ENCODE measurements around the gene PACS1. TPM values are rescaled to one million over a fixed set of nuclear protein-coding genes. Genes with fewer than 3 reads are reported as not detected.

Gene PACS1
- total and polyA plus RNA-seq, 4 experiments from 2014 or later, result 13.7 to 262 (median 177) TPM

DNA sequence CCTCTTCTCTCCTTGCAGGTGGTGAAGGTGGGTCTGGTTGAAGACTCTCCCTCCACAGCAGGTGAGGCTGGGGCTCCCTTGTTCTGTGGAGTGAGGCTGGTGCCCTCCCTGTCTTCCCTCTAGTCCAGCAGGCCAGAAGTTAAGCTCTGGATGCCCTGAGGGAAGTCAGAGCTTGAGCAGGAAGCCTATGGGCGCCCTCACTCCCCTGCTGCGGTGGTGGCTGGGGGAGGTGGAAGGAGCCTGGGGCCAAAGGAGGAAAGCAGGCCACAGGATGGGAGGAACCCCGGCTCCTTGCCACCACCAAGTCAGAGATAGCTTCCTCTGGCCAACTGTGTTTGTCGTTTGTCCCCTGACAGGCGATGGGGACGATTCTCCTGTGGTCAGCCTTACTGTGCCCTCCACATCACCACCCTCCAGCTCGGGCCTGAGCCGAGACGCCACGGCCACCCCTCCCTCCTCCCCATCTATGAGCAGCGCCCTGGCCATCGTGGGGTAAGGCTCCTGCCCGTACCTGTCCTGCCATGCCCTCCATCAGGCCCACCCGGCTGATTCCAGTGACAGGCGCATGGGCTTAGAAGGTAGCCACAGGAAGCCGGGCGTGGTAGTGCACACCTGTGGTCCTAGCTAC, 168.8 kb downstream of the PACS1 start:
- intact Hi-C loops (cut with micrococcal nuclease), result no loop called here
- Mint-ChIP-seq H3K36me3 (peaks cover 31 to 72% of the 10 kb centered on the region in 2 donors), H3K27ac (no peak overlapping the region), H3K27me3 (no peaks in the 10 kb centered on the region), H3K4me1 (peaks cover 0 to 2% (median 0%) of the 10 kb centered on the region in 4 donors), H3K9me3 (peaks cover 0 to 1% (median 0%) of the 10 kb centered on the region in 8 donors), H3K4me3 (no peak overlapping the region)
- H3K27me3 ChIP-seq (ENCODE audit: insufficient read depth, low read length), result no peaks in the 10 kb centered on the region
- ChIA-PET POLR2A (ENCODE audit: partially characterized antibody) (interaction anchor here (3.0 kb wide), 1 partner anchor 13 kb away, joined by 12 read pairs; no protein-coding TSS in a partner anchor), CTCF (ENCODE audit: partially characterized antibody) (interaction anchor here (2.6 kb wide), 1 partner anchor 8 kb away, joined by 9 read pairs; no protein-coding TSS in a partner anchor)
- no peak for DNase-seq
- peaks cover 78% of the 10 kb centered on the region for H3K36me3 ChIP-seq (ENCODE audit: insufficient read depth, low read length)
- no peaks in the 10 kb centered on the region for H3K4me1 ChIP-seq (ENCODE audit: insufficient read depth, low read length)
- no peaks in the 10 kb centered on the region for H3K9me3 ChIP-seq (ENCODE audit: control insufficient read depth in 1 of 2, low read length in 2 of 2)
- H3K4me3 ChIP-seq (ENCODE audit: low read length in 2 of 2), result no peak overlapping the region
- no peak overlapping the region for H3K27ac ChIP-seq (ENCODE audit: low read depth, low read length)

DNA sequence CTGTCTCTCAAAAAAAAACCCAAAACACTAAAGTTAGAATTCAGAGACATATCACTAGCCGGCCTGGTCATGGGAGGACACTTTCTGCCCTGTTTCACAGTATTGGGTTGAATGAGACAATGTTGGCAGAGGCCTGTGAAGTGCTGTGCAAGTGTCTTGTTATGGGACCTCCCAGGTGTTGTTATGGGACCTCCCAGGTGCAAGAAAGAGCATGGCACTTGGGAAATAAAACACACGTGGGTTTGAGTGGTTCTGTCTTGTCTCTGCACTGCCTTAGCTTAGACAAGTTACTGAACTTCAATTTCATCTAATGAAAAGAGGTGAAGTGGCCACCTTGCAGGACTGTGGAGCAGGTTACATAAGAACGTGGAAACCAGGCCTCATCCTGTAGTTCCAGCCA, 169.4 kb downstream of the PACS1 start:
- H3K27me3 Mint-ChIP-seq, result no peaks in the 10 kb centered on the region
- intact Hi-C loops (cut with micrococcal nuclease), result no loop called here
- peaks cover 72% of the 10 kb centered on the region for H3K36me3 ChIP-seq (ENCODE audit: insufficient read depth, low read length)
- H3K9me3 ChIP-seq (ENCODE audit: control insufficient read depth in 1 of 2, low read length in 2 of 2), result no peaks in the 10 kb centered on the region
- H3K27ac ChIP-seq (ENCODE audit: low read depth, low read length), result no peak overlapping the region
- H3K36me3 Mint-ChIP-seq, result peaks cover 27 to 73% of the 10 kb centered on the region in 2 donors
- DNase-seq, result no peak
- ChIA-PET CTCF (ENCODE audit: partially characterized antibody) (no interaction called here), POLR2A (ENCODE audit: partially characterized antibody) (no interaction called here)
- H3K27ac Mint-ChIP-seq, result no peak overlapping the region
- H3K9me3 Mint-ChIP-seq, result peaks cover 0 to 1% (median 0%) of the 10 kb centered on the region in 8 donors
- H3K4me1 Mint-ChIP-seq, result peaks cover 0 to 2% (median 0%) of the 10 kb centered on the region in 4 donors
- no peaks in the 10 kb centered on the region for H3K4me1 ChIP-seq (ENCODE audit: insufficient read depth, low read length)
- H3K4me3 ChIP-seq (ENCODE audit: low read length in 2 of 2), result no peak overlapping the region
- no peaks in the 10 kb centered on the region for H3K27me3 ChIP-seq (ENCODE audit: insufficient read depth, low read length)
- no peak overlapping the region for H3K4me3 Mint-ChIP-seq

DNA sequence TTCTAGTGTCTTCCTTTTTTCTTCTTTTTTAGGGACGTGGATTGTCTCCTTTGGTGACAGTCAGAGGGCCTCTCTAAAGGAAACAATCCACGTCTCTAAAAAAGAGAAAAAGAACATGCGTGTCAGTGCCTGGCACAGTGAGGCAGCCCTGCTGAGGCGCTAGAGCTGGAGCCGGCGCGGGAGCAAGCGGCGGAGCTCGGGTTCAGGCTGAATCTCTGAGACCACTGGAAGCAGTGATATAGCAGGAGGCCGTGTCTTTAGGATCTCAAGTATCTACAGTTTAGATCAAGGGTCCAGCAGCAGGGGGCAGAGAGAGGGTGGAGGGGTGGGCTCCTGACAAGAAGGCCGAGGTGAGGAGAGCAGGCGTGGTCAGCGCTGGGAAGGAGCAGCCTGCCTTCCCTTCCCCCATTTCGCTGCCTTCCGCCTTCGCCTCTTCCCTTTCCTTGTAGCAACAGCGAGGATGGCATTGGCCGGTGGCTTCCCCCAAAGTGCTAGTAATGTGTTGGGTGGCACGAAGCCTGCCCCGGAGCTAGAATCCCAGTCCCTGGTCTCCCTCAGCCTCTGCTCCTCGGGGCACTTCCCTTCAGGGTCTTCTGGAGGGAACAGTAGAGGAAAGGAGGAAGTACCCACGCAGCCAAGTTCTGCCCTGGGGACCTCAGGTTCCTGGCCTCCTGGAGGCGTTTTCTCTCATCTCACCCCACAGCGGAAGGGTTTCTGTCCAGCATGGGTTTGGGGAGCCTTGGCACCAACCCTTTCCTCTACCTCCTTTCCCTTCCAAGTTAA, 170.1 kb downstream of the PACS1 start:
- CTCF ChIA-PET (ENCODE audit: partially characterized antibody), result interaction anchor here (1.0 kb wide), 2 partner anchors 15 to 22 kb away, joined by 4 read pairs; no protein-coding TSS in a partner anchor
- peaks cover 0 to 2% (median 0%) of the 10 kb centered on the region in 4 donors for H3K4me1 Mint-ChIP-seq
- peak overlapping the region in 4 of 7 donors; percentile 51 to 60 (median 53) for H3K27ac Mint-ChIP-seq
- peaks cover 22 to 71% of the 10 kb centered on the region in 2 donors for H3K36me3 Mint-ChIP-seq
- Histone ChIP-seq H3K4me1 (ENCODE audit: insufficient read depth, low read length) (no peaks in the 10 kb centered on the region), H3K27ac (ENCODE audit: low read depth, low read length) (no peak overlapping the region), H3K4me3 (ENCODE audit: low read length in 2 of 2) (no peak overlapping the region), H3K9me3 (ENCODE audit: control insufficient read depth in 1 of 2, low read length in 2 of 2) (no peaks in the 10 kb centered on the region), H3K27me3 (ENCODE audit: insufficient read depth, low read length) (no peaks in the 10 kb centered on the region), H3K36me3 (ENCODE audit: insufficient read depth, low read length) (peaks cover 68% of the 10 kb centered on the region)
- DNase-seq, result no peak
- intact Hi-C loops (cut with micrococcal nuclease), result no loop called here
- H3K4me3 Mint-ChIP-seq, result no peak overlapping the region
- H3K9me3 Mint-ChIP-seq, result peaks cover 0 to 1% (median 0%) of the 10 kb centered on the region in 8 donors
- POLR2A ChIA-PET (ENCODE audit: partially characterized antibody), result no interaction called here
- no peaks in the 10 kb centered on the region for H3K27me3 Mint-ChIP-seq

DNA sequence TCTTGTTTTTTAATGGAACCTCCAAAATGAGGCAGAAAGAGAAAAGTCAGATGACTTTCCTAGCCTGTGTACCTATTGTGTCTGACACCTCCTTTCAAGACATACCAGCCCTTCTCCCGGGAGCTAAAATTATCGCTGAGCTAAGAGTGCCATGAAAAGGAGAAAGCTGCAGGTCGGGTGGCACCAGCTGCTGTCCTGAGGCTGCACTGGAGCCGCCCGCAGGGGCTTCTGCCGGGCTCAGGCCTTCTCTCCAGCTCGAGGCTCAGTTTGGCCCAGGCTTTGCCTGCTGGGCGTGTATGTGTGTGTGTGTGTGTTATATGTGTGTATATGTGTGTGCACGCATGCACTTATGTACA, 170.7 kb downstream of the PACS1 start:
- H3K36me3 Mint-ChIP-seq, result peaks cover 17 to 65% of the 10 kb centered on the region in 2 donors
- ChIA-PET POLR2A (ENCODE audit: partially characterized antibody) (no interaction called here), CTCF (ENCODE audit: partially characterized antibody) (interaction anchor here (1.0 kb wide), 2 partner anchors 15 to 23 kb away, joined by 4 read pairs; no protein-coding TSS in a partner anchor)
- no peak overlapping the region for H3K4me3 Mint-ChIP-seq
- Histone ChIP-seq H3K27ac (ENCODE audit: low read depth, low read length) (no peak overlapping the region), H3K9me3 (ENCODE audit: control insufficient read depth in 1 of 2, low read length in 2 of 2) (no peaks in the 10 kb centered on the region), H3K4me3 (ENCODE audit: low read length in 2 of 2) (no peak overlapping the region), H3K36me3 (ENCODE audit: insufficient read depth, low read length) (peaks cover 62% of the 10 kb centered on the region), H3K27me3 (ENCODE audit: insufficient read depth, low read length) (no peaks in the 10 kb centered on the region), H3K4me1 (ENCODE audit: insufficient read depth, low read length) (no peaks in the 10 kb centered on the region)
- intact Hi-C loops (cut with micrococcal nuclease), result no loop called here
- no peaks in the 10 kb centered on the region for H3K27me3 Mint-ChIP-seq
- no peak for DNase-seq
- peaks cover 0 to 1% (median 0%) of the 10 kb centered on the region in 8 donors for H3K9me3 Mint-ChIP-seq
- H3K27ac Mint-ChIP-seq, result peak overlapping the region in 3 of 7 donors; percentile 19 to 61 (median 36)
- H3K4me1 Mint-ChIP-seq, result no peaks in the 10 kb centered on the region

DNA sequence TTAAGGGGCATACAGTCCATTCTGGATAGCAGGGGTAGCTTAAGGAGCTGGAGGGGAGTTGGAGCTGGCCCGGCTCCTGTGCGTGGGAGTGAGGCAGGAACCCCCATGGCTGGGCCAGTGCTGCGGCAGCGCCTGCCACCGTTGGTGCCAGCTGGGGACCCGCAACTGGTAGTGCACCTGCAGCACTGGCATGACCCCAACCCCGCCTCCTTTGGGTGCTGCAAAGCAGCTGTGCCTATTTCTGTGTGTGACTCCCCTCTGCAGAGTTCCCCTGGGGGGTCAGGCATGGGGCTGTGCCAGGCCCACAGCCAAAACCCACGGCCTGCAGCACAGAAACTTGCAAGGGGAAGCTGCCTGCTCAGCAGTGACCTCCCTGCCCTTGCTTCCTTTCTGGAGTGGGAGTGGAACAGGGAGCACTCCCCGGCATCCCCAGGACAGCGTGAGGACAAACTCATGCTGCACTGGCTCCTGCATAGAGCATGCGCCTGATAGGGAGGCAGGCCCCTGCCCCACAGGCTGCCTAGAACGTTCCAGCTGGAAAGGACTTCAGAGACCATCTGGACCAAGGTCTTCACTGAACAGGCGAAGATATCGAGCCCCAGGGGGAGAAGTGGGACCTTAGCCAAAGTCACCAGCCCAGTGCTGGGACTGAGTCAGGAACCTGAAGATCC, 172.2 kb downstream of the PACS1 start:
- H3K4me1 ChIP-seq (ENCODE audit: insufficient read depth, low read length), result no peaks in the 10 kb centered on the region
- no peak overlapping the region for H3K4me3 ChIP-seq (ENCODE audit: low read length in 2 of 2)
- no peaks in the 10 kb centered on the region for H3K27me3 ChIP-seq (ENCODE audit: insufficient read depth, low read length)
- H3K27me3 Mint-ChIP-seq, result no peaks in the 10 kb centered on the region
- POLR2A ChIA-PET (ENCODE audit: partially characterized antibody), result interaction anchor here (1.0 to 1.2 kb wide), 3 partner anchors 11 to 47 kb away, joined by 3 to 4 read pairs (median 3); no protein-coding TSS in a partner anchor
- no peaks in the 10 kb centered on the region for H3K9me3 ChIP-seq (ENCODE audit: control insufficient read depth in 1 of 2, low read length in 2 of 2)
- H3K27ac ChIP-seq (ENCODE audit: low read depth, low read length), result no peak overlapping the region
- peaks cover 21 to 73% of the 10 kb centered on the region in 2 donors for H3K36me3 Mint-ChIP-seq
- H3K4me3 Mint-ChIP-seq, result no peak overlapping the region
- intact Hi-C loops (cut with micrococcal nuclease), result no loop called here
- peaks cover 55% of the 10 kb centered on the region for H3K36me3 ChIP-seq (ENCODE audit: insufficient read depth, low read length)
- peaks cover 0 to 1% (median 0%) of the 10 kb centered on the region in 8 donors for H3K9me3 Mint-ChIP-seq
- DNase-seq, result no peak
- no peaks in the 10 kb centered on the region for H3K4me1 Mint-ChIP-seq
- H3K27ac Mint-ChIP-seq, result peak overlapping the region in 2 of 7 donors; percentile 70 to 73
- CTCF ChIA-PET (ENCODE audit: partially characterized antibody), result no interaction called here

DNA sequence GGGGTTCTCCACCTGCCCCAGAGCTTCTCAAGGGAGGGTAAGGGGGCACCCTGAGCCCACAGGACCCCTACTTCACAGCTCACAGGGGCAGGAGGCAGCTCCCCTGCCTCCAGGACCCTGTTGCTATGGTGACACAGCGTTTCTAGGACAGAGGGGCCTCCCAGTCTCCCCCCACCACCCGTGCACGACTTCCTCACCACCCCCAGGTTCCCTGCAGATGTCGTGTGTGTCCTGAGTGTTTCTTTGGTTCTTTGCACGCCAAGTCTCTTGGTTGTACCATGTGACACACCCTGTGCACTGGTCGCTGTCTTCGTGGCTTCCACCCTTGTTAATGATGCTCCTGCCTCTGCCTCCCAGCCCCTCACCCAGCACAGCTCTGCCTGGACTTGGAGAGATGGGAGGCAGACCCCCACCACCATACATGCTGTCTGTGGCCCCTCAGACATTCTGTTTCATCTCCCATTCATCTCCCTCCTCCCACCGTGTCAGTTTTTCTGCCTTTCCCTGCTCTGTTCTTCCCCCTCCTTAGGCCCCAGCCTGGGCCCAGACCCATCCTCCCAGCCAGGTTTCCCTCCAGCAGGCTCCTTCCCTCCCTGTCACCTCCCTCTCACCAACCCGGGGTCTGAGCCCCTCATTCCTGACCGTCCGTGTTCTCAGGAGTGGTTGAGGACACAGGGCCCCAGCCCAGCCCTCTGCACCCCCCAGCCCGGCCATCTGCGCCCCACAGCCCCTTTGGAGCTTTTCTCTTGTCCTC, 173.9 kb downstream of the PACS1 start:
- DNase-seq, result no peak
- Mint-ChIP-seq H3K4me3 (no peak overlapping the region), H3K36me3 (peaks cover 13 to 68% of the 10 kb centered on the region in 2 donors), H3K27me3 (no peaks in the 10 kb centered on the region), H3K4me1 (no peaks in the 10 kb centered on the region), H3K27ac (peak overlapping the region in 5 of 7 donors; percentile 18 to 81 (median 52)), H3K9me3 (peaks cover 0 to 1% (median 0%) of the 10 kb centered on the region in 8 donors)
- intact Hi-C loops (cut with micrococcal nuclease), result no loop called here
- CTCF ChIA-PET (ENCODE audit: partially characterized antibody), result no interaction called here
- POLR2A ChIA-PET (ENCODE audit: partially characterized antibody), result no interaction called here
- no peaks in the 10 kb centered on the region for H3K4me1 ChIP-seq (ENCODE audit: insufficient read depth, low read length)
- H3K9me3 ChIP-seq (ENCODE audit: control insufficient read depth in 1 of 2, low read length in 2 of 2), result no peaks in the 10 kb centered on the region
- H3K27ac ChIP-seq (ENCODE audit: low read depth, low read length), result no peak overlapping the region
- H3K36me3 ChIP-seq (ENCODE audit: insufficient read depth, low read length), result peaks cover 42% of the 10 kb centered on the region
- no peak overlapping the region for H3K4me3 ChIP-seq (ENCODE audit: low read length in 2 of 2)
- no peaks in the 10 kb centered on the region for H3K27me3 ChIP-seq (ENCODE audit: insufficient read depth, low read length)

All from CD4-positive, alpha-beta memory T cell (primary cell).